OCI-LY3 (cell line): ENCODE results near the gene CACNA1C.

Source experiments
- H2AFZ ChIP-seq: fragments of 200-600, 300-600 bp; shearing (Covaris generic); 2 replicates; pipeline ENCODE4 v1.6.0; 2014; ENCODE audit warnings: antibody characterized with exemption, low read depth, low read length
- H3K27ac ChIP-seq: fragments of 200-600, 300-600 bp; sonication (generic); 2 replicates; pipeline ENCODE4 v1.5.1; 2014; ENCODE audit warnings: mild to moderate bottlenecking, low read length, moderate library complexity, mixed read lengths
- H3K27me3 ChIP-seq: fragments of 200-600, 300-600 bp; sonication (generic); 2 replicates; pipeline ENCODE4 v1.6.1; 2014; ENCODE audit warnings: low read depth, low read length, mixed read lengths
- H3K36me3 ChIP-seq: fragments of 200-600, 300-600 bp; sonication (generic); replicated peaks from 2 replicates; pipeline ENCODE3; 2014; ENCODE audit warnings: low read depth, low read length, mixed read lengths
- H3K4me1 ChIP-seq: fragments of 300-600, 200-600 bp; sonication (generic); 2 replicates; pipeline ENCODE4 v1.6.1; 2014; ENCODE audit warnings: low read length, mixed read lengths
- H3K4me2 ChIP-seq: fragments of 200-600, 300-600 bp; sonication (generic); 2 replicates; pipeline ENCODE4 v1.6.1; 2014; ENCODE audit warnings: low read length, mixed read lengths
- H3K4me3 ChIP-seq: fragments of 300-600, 200-600 bp; sonication (generic); 2 replicates; pipeline ENCODE4 v1.5.1; 2014; ENCODE audit warnings: antibody characterized with exemption, mild to moderate bottlenecking, low read length, moderate library complexity
- H3K79me2 ChIP-seq: fragments of 300-600, 200-600 bp; shearing (Covaris generic); 2 replicates; pipeline ENCODE4 v1.6.1; 2014; ENCODE audit warnings: mild to moderate bottlenecking, low read length, mixed read lengths
- H3K9ac ChIP-seq: fragments of 300-600, 200-600 bp; shearing (Covaris generic); 2 replicates; pipeline ENCODE4 v1.6.0; 2014; ENCODE audit warnings: mild to moderate bottlenecking, low read length, moderate library complexity
- H3K9me3 ChIP-seq: fragments of 200-600, 300-600 bp; shearing (Covaris generic); 2 replicates; pipeline ENCODE4 v1.6.1; 2014; ENCODE audit warnings: low read length, mixed read lengths; ENCODE audit not compliant: insufficient read depth
- H4K20me1 ChIP-seq: fragments of 200-600, 300-600 bp; sonication (generic); 2 replicates; pipeline ENCODE4 v1.6.1; 2016; ENCODE audit warnings: low read length, mixed read lengths; ENCODE audit not compliant: insufficient read depth
- EZH2phosphoT487 ChIP-seq: fragments of 200-600 bp; shearing (Covaris generic); IDR thresholded peaks from 2 replicates; pipeline ENCODE4 v1.6.1; 2018; ENCODE audit warnings: antibody characterized with exemption, mixed run types, low read depth
- TF ChIP-seq, protein P1 (sequence below): fragments of 200-600, 300-600 bp; sonication (generic); IDR thresholded peaks from 2 replicates; pipeline ENCODE4 v1.5.1; 2014; ENCODE audit warnings: antibody characterized with exemption, low read length, low read depth

The CACNA1C gene

DNA sequence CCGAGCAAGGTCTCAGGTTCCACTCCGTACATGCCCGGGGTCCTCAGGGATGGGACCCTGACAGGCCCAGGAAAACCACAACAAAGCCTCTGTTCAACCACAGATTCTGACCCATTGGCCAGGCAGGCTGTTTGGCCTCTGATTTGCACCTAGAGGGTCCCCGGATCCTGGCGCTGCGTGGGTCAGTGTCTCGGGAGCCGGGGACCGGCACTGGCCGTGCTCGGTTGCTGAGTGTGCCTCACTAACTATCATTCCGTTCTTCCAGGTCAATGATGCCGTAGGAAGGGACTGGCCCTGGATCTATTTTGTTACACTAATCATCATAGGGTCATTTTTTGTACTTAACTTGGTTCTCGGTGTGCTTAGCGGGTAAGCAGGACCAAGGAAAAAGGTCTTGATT, 451.8 kb downstream of the CACNA1C start:
- no peak overlapping the region for H3K4me2 ChIP-seq
- no peak overlapping the region for H3K4me3 ChIP-seq
- no peaks in the 10 kb centered on the region; the same call in 1 of the 2 replicates for H3K27me3 ChIP-seq
- H3K27ac ChIP-seq, result no peak overlapping the region
- no peaks in the 10 kb centered on the region for H3K79me2 ChIP-seq
- H3K9me3 ChIP-seq, result no peaks in the 10 kb centered on the region
- H2AFZ ChIP-seq, result no peak overlapping the region
- H3K9ac ChIP-seq, result no peak overlapping the region
- no peaks in the 10 kb centered on the region for H4K20me1 ChIP-seq
- no peak for TF ChIP-seq EZH2phosphoT487
- TF ChIP-seq, protein P1, sequence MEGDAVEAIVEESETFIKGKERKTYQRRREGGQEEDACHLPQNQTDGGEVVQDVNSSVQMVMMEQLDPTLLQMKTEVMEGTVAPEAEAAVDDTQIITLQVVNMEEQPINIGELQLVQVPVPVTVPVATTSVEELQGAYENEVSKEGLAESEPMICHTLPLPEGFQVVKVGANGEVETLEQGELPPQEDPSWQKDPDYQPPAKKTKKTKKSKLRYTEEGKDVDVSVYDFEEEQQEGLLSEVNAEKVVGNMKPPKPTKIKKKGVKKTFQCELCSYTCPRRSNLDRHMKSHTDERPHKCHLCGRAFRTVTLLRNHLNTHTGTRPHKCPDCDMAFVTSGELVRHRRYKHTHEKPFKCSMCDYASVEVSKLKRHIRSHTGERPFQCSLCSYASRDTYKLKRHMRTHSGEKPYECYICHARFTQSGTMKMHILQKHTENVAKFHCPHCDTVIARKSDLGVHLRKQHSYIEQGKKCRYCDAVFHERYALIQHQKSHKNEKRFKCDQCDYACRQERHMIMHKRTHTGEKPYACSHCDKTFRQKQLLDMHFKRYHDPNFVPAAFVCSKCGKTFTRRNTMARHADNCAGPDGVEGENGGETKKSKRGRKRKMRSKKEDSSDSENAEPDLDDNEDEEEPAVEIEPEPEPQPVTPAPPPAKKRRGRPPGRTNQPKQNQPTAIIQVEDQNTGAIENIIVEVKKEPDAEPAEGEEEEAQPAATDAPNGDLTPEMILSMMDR, result no peak
- peaks cover 8% of the 10 kb centered on the region for H3K4me1 ChIP-seq
- H3K36me3 ChIP-seq, result no peaks in the 10 kb centered on the region

DNA sequence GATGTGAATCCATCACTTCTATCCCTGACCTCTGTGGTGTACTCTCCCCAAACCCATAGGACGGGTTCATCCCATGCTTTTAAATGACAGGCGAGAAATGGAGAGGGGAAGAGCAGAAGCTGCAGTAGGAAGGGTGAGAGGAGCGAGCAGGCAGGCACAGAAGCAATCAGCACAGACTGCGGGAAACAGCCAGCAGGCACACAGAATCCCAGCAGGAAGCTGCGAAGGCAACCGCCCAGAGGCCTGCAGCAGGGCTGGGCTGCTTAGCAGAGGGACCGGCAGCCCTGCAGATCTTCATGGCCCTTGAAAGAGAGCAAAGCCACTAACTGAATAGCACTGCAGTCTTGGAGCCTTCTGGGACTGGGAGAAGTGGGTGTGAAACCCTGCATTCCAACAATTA, 455.0 kb downstream of the CACNA1C start:
- H2AFZ ChIP-seq, result no peak overlapping the region
- TF ChIP-seq EZH2phosphoT487, result no peak
- TF ChIP-seq, protein P1, result no peak
- no peaks in the 10 kb centered on the region for H3K36me3 ChIP-seq
- H3K27ac ChIP-seq, result no peak overlapping the region
- H3K27me3 ChIP-seq, result no peaks in the 10 kb centered on the region; the same call in 1 of the 2 replicates
- no peak overlapping the region for H3K9ac ChIP-seq
- H3K4me2 ChIP-seq, result no peak overlapping the region
- no peaks in the 10 kb centered on the region for H4K20me1 ChIP-seq
- H3K79me2 ChIP-seq, result no peaks in the 10 kb centered on the region
- H3K4me3 ChIP-seq, result no peak overlapping the region
- no peaks in the 10 kb centered on the region for H3K4me1 ChIP-seq
- no peaks in the 10 kb centered on the region for H3K9me3 ChIP-seq

- H3K79me2 ChIP-seq, result no peaks in the 10 kb centered on the region
- H3K4me3 ChIP-seq, result no peak overlapping the region
- no peak overlapping the region for H3K9ac ChIP-seq
- no peak overlapping the region for H3K27ac ChIP-seq
- no peaks in the 10 kb centered on the region for H3K9me3 ChIP-seq
- H3K36me3 ChIP-seq, result no peaks in the 10 kb centered on the region
- no peak overlapping the region for H3K4me2 ChIP-seq
- no peaks in the 10 kb centered on the region for H3K4me1 ChIP-seq
- H4K20me1 ChIP-seq, result no peaks in the 10 kb centered on the region
- H3K27me3 ChIP-seq, result no peaks in the 10 kb centered on the region; the same call in 1 of the 2 replicates
- H2AFZ ChIP-seq, result no peak overlapping the region
- no peak for TF ChIP-seq EZH2phosphoT487
- TF ChIP-seq, protein P1, result no peak
Measured at GRCh38 chr12:2509137-2509536, 456.4 kb downstream of the CACNA1C start.

DNA sequence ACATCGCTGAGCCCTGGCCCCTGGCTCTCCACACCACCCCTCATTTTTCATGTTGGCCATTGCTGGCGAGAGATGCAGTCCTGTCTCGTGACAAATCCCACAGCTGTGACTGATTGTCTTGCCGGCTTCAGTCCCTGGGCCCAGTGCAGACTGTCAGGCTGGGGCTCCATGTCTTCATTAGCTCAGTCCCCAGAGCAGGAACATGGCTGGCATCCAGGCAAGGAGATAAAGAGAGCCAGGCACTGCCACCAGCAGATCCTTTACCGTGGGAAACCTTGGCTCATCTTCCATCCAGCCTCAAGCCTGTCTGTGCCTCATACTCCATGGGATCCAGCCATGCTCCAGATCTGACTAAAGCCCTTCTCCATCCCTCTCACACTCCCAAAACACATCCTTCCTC, 457.3 kb downstream of the CACNA1C start:
- Histone ChIP-seq H2AFZ (no peak overlapping the region), H3K4me3 (no peak overlapping the region), H3K9me3 (no peaks in the 10 kb centered on the region), H3K27ac (no peak overlapping the region), H3K27me3 (no peaks in the 10 kb centered on the region; the same call in 1 of the 2 replicates), H3K36me3 (no peaks in the 10 kb centered on the region), H3K4me1 (no peaks in the 10 kb centered on the region), H3K4me2 (no peak overlapping the region), H3K9ac (no peak overlapping the region), H3K79me2 (no peaks in the 10 kb centered on the region), H4K20me1 (no peaks in the 10 kb centered on the region)
- TF ChIP-seq EZH2phosphoT487, result no peak
- TF ChIP-seq, protein P1, result no peak
